Right cardiac atrium (tissue), 5 donors: ENCODE measurements around the gene RUFY2. TPM values are rescaled to one million over a fixed set of nuclear protein-coding genes. Genes with fewer than 3 reads are reported as not detected.
"Not testable (repeated sequence)": the region's sequence is repeated elsewhere in the genome, so short reads cannot be mapped to it uniquely, and the experiment has no call there.

Experiments
- ATAC-seq, 2 donors: fragments of 200-7000 bp; cut with Tn5 transposase; one replicate each; pipeline versions ENCODE4 v1.8.0 to v1.9.1; 2020; ENCODE audit warnings: moderate library complexity in 2 of 2, mild to moderate bottlenecking in 1 of 2
- DNase-seq, 3 donors: peaks; one replicate each; pipeline ENCODE4 v3.0.0-alpha.2; 2020
- H3K27ac ChIP-seq: one replicate; pipeline ENCODE4 v1.5.1; 2013; ENCODE audit warnings: mild to moderate bottlenecking, low read length, control low read depth, moderate library complexity
- H3K27me3 ChIP-seq: one replicate; pipeline ENCODE4 v1.6.1; 2013; ENCODE audit not compliant: control insufficient read depth, insufficient read depth
- H3K4me1 ChIP-seq: one replicate; pipeline ENCODE4 v1.6.1; 2013; ENCODE audit warnings: low read length; ENCODE audit not compliant: control insufficient read depth, insufficient read depth
- H3K4me3 ChIP-seq: one replicate; pipeline ENCODE4 v1.5.1; 2013; ENCODE audit warnings: low read length, control low read depth
- H3K9me3 ChIP-seq: one replicate; pipeline ENCODE4 v1.6.1; 2013; ENCODE audit warnings: low read length; ENCODE audit not compliant: control insufficient read depth
- WGBS: extraction: QIAGEN DNeasy Blood & Tissue Kit; methylation state at CpG from one replicate; pipeline ENCODE4 v1.1.7; 2013; 5-methylcytosine and 5-hydroxymethylcytosine counted together
- intact Hi-C, 4 donors: fragments of 100-400 bp; cut with DNase I; formaldehyde crosslinking; loops; one replicate each; pipeline versions ENCODE4 v1.11.0 to v1.14.0; 2022 to 2023
- polyA plus RNA-seq: library from polyadenylated mRNA; stranded (reverse); fragments of 200-250 nt; gene quantifications from one replicate; pipeline ENCODE4 v1.2.3, GENCODE V29; 2013
- total RNA-seq, 4 donors: library from RNA; stranded (reverse); fragmentation: NEBNext Ultra II Directional; extraction: Animal tissue kit (Norgen Biotek cat#: 25700); gene quantifications; one replicate each; pipeline ENCODE4 v1.2.1, GENCODE V29; 2021
- donor health status: healthy with polysubstance abuse.
- donor health status: DM: no; HTN: yes; CAD: no.
- donor health status: DM: no; HTN: no; CAD: no.
- donor health status: DM: no; HTN: yes; CAD: no; lungs with severe emphysema.
- donor health status: DM: yes; HTN: yes; CAD: no.

The RUFY2 gene
- total and polyA plus RNA-seq, 5 donors = 4.6 to 11.7 (median 10.0) TPM

GRCh38 chr10:68315582-68315981, 91.5 kb downstream of the RUFY2 start:
- no peak overlapping the region for H3K4me3 ChIP-seq
- intact Hi-C loops = no loop called here
- no peak for ATAC-seq
- no peaks in the 10 kb centered on the region for H3K9me3 ChIP-seq
- DNase-seq = no peak
- 98% methylated on average over 1 of the region's 1 CpG for WGBS
- H3K27me3 ChIP-seq = no peaks in the 10 kb centered on the region
- H3K27ac ChIP-seq = no peak overlapping the region
- no peaks in the 10 kb centered on the region for H3K4me1 ChIP-seq

- H3K4me3 ChIP-seq, H3K27ac ChIP-seq, H3K9me3 ChIP-seq, DNase-seq, intact Hi-C loops, H3K27me3 ChIP-seq, ATAC-seq, H3K4me1 ChIP-seq: not testable (repeated sequence)
- 95% methylated on average over 6 of the region's 6 CpGs for WGBS
Observed at GRCh38 chr10:68314930-68315329, 92.1 kb downstream of the RUFY2 start.

- H3K4me3 ChIP-seq = no peak overlapping the region
- no peaks in the 10 kb centered on the region for H3K27me3 ChIP-seq
- ATAC-seq (no peak), DNase-seq (no peak)
- H3K27ac ChIP-seq = no peak overlapping the region
- no peaks in the 10 kb centered on the region for H3K9me3 ChIP-seq
- intact Hi-C loops = no loop called here
- H3K4me1 ChIP-seq = no peaks in the 10 kb centered on the region
Observed at GRCh38 chr10:68310531-68310930, 96.5 kb downstream of the RUFY2 start.

GRCh38 chr10:68305854-68306253, 101.2 kb downstream of the RUFY2 start:
- Histone ChIP-seq H3K27me3 (no peaks in the 10 kb centered on the region), H3K4me3 (no peak overlapping the region), H3K9me3 (no peaks in the 10 kb centered on the region), H3K4me1 (no peaks in the 10 kb centered on the region), H3K27ac (no peak overlapping the region)
- WGBS = 31% methylated on average over 1 of the region's 1 CpG
- ATAC-seq (no peak), DNase-seq (no peak)
- intact Hi-C loops = loop anchor here in 2 of 4 donors (10.0 kb wide), 2 partner anchors 91 to 451 kb away; no protein-coding TSS in a partner anchor

- no peak overlapping the region for H3K27ac ChIP-seq
- ATAC-seq (no peak), DNase-seq (no peak)
- H3K4me1 ChIP-seq = no peaks in the 10 kb centered on the region
- H3K9me3 ChIP-seq = no peaks in the 10 kb centered on the region
- H3K27me3 ChIP-seq = no peaks in the 10 kb centered on the region
- WGBS = 71% methylated on average over 7 of the region's 7 CpGs
- intact Hi-C loops = loop anchor here in 3 of 4 donors (5.0 to 10.0 kb wide), 4 partner anchors 89 to 449 kb away; no protein-coding TSS in a partner anchor
- H3K4me3 ChIP-seq = no peak overlapping the region
Observed at GRCh38 chr10:68303849-68304412, 103.1 kb downstream of the RUFY2 start.

GRCh38 chr10:68302871-68303270, 104.2 kb downstream of the RUFY2 start:
- DNase-seq = no peak
- H3K4me1 ChIP-seq = no peaks in the 10 kb centered on the region
- intact Hi-C loops = loop anchor here in 3 of 4 donors (5.0 to 10.0 kb wide), 4 partner anchors 88 to 448 kb away; no protein-coding TSS in a partner anchor
- no peak overlapping the region for H3K4me3 ChIP-seq
- no peaks in the 10 kb centered on the region for H3K27me3 ChIP-seq
- H3K9me3 ChIP-seq = no peaks in the 10 kb centered on the region
- WGBS = 79% methylated on average over 5 of the region's 5 CpGs
- no peak for ATAC-seq
- no peak overlapping the region for H3K27ac ChIP-seq

- no peaks in the 10 kb centered on the region for H3K4me1 ChIP-seq
- no peak for ATAC-seq
- H3K4me3 ChIP-seq = no peak overlapping the region
- H3K27ac ChIP-seq = no peak overlapping the region
- H3K27me3 ChIP-seq = no peaks in the 10 kb centered on the region
- intact Hi-C loops = loop anchor here in 3 of 4 donors (5.0 to 10.0 kb wide), 4 partner anchors 88 to 448 kb away; no protein-coding TSS in a partner anchor
- DNase-seq = no peak
- H3K9me3 ChIP-seq = no peaks in the 10 kb centered on the region
- WGBS = 65% methylated on average over 2 of the region's 2 CpGs
Observed at GRCh38 chr10:68302503-68302823, 104.6 kb downstream of the RUFY2 start.

GRCh38 chr10:68301790-68302502, 105.1 kb downstream of the RUFY2 start:
- no peaks in the 10 kb centered on the region for H3K9me3 ChIP-seq
- intact Hi-C loops = loop anchor here in 3 of 4 donors (5.0 to 10.0 kb wide), 4 partner anchors 87 to 447 kb away; no protein-coding TSS in a partner anchor
- no peaks in the 10 kb centered on the region for H3K27me3 ChIP-seq
- ATAC-seq (peak; percentile 26 to 63), DNase-seq (no peak)
- WGBS = 46% methylated on average over 6 of the region's 6 CpGs
- no peaks in the 10 kb centered on the region for H3K4me1 ChIP-seq
- H3K27ac ChIP-seq = no peak overlapping the region
- H3K4me3 ChIP-seq = no peak overlapping the region

- no peak for DNase-seq
- no peak for ATAC-seq
- Histone ChIP-seq H3K9me3 (no peaks in the 10 kb centered on the region), H3K4me1 (no peaks in the 10 kb centered on the region), H3K27me3 (no peaks in the 10 kb centered on the region), H3K4me3 (no peak overlapping the region), H3K27ac (no peak overlapping the region)
- intact Hi-C loops = loop anchor here in 3 of 4 donors (5.0 to 10.0 kb wide), 4 partner anchors 86 to 446 kb away; no protein-coding TSS in a partner anchor
- WGBS = 81% methylated on average over 3 of the region's 3 CpGs
Observed at GRCh38 chr10:68301301-68301700, 105.8 kb downstream of the RUFY2 start.

- ATAC-seq (no peak), DNase-seq (no peak)
- H3K9me3 ChIP-seq = no peaks in the 10 kb centered on the region
- 71% methylated on average over 9 of the region's 9 CpGs for WGBS
- no peaks in the 10 kb centered on the region for H3K27me3 ChIP-seq
- no peak overlapping the region for H3K4me3 ChIP-seq
- no peak overlapping the region for H3K27ac ChIP-seq
- H3K4me1 ChIP-seq = no peaks in the 10 kb centered on the region
- intact Hi-C loops = no loop called here
Observed at GRCh38 chr10:68296843-68297663, 110.0 kb downstream of the RUFY2 start.
